Measurements from ENCODE around the gene POT1.

GRCh38 chr7:124856299-124856888 lies 73.2 kb downstream of the POT1 start:
- TF ChIP-seq POLR2A (IDR thresholded peaks at IDR 0.05): no peak
- TF ChIP-seq, protein P1, sequence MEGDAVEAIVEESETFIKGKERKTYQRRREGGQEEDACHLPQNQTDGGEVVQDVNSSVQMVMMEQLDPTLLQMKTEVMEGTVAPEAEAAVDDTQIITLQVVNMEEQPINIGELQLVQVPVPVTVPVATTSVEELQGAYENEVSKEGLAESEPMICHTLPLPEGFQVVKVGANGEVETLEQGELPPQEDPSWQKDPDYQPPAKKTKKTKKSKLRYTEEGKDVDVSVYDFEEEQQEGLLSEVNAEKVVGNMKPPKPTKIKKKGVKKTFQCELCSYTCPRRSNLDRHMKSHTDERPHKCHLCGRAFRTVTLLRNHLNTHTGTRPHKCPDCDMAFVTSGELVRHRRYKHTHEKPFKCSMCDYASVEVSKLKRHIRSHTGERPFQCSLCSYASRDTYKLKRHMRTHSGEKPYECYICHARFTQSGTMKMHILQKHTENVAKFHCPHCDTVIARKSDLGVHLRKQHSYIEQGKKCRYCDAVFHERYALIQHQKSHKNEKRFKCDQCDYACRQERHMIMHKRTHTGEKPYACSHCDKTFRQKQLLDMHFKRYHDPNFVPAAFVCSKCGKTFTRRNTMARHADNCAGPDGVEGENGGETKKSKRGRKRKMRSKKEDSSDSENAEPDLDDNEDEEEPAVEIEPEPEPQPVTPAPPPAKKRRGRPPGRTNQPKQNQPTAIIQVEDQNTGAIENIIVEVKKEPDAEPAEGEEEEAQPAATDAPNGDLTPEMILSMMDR (IDR thresholded peaks at IDR 0.05): peak; percentile 22 to 50 (median 28)
